Measurements from ENCODE around the gene PRSS33.

PRSS33 gene

DNA sequence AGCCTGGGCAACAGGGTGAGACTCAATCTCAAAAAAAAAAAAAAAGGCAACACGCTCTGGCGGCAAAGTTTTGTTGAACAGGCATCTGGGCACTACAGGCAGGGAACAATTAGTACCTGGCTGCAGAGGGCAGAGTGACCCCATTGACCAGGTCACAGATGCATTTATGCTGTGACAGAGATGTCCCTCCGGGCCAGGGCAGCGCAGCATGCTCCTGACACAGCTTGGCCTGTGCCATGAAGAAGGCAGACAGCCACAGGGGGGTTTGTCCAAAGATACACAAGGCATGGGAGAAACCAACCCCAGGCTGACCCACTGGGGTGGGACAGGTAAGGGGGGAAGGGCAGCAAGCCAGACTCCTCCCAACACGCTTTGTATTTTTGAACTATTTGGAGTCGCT lies 42.6 kb downstream of the PRSS33 start:
- TF ChIP-seq, protein P1, sequence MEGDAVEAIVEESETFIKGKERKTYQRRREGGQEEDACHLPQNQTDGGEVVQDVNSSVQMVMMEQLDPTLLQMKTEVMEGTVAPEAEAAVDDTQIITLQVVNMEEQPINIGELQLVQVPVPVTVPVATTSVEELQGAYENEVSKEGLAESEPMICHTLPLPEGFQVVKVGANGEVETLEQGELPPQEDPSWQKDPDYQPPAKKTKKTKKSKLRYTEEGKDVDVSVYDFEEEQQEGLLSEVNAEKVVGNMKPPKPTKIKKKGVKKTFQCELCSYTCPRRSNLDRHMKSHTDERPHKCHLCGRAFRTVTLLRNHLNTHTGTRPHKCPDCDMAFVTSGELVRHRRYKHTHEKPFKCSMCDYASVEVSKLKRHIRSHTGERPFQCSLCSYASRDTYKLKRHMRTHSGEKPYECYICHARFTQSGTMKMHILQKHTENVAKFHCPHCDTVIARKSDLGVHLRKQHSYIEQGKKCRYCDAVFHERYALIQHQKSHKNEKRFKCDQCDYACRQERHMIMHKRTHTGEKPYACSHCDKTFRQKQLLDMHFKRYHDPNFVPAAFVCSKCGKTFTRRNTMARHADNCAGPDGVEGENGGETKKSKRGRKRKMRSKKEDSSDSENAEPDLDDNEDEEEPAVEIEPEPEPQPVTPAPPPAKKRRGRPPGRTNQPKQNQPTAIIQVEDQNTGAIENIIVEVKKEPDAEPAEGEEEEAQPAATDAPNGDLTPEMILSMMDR (conservative IDR thresholded peaks at IDR 0.05): no peak
- no peak overlapping the region for H3K27ac ChIP-seq

DNA sequence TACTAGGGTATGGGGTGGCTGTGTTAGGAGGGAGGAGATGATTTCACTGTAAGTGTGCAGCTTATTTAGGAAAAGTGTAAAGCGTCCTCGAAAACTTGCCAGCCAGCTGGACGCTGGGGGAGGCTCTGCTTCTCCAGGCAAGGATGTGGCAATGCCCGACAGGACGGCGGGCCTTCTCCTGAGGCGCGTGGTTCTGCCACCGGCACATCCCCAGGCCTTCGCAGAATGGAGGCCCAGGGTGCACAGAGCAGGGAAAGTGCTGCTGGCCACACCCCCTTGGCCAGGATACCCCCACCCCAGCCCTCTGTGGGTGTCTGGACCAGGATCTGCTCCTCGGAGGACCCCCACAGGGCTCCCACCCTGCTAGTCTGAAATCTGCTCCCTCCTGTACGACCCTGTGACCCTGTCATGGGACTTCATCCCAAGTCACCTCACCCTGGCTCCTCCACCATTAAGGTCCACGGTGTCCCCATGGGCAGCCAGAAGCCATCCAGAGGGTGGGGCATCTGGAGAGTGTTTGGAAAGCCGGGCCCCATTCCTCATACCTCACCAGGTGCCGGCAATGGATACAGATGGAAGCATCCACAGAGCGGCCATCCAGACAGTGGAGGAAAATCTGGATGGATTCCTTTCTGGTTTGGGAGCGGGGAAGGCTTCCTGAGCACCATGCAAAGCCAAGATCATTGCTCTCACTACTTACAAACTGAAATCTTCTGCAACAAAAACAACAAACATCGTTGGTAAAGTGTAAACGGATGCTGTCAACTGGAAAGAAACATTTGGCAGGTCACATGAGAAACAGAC lies 44.2 kb downstream of the PRSS33 start:
- no peak overlapping the region for H3K27ac ChIP-seq
- TF ChIP-seq, protein P1 (conservative IDR thresholded peaks at IDR 0.05): no peak

GRCh38 chr16:2742323-2743006 lies 44.9 kb downstream of the PRSS33 start:
- TF ChIP-seq, protein P1 (conservative IDR thresholded peaks at IDR 0.05): no peak
- H3K27ac ChIP-seq: no peak overlapping the region

DNA sequence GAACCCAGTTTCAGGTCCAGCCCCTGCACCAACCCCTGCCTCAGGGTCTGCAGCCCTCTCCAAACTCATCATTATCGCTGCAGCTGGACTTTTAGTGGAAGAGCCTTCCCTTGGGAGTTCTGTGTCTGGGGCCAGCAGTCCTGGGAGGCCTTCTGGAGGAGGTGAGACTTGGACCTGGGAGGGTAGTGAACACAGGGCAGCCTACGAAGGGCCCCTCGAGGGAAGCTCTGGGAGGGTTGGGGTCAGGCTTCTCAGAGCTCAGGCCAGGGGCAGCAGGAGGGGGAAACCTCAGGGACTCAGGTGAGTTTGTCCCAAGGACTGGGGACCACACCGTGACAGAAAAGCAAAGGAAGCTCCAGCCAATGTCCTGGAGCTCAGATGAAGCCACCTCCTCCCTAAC lies 46.2 kb downstream of the PRSS33 start:
- TF ChIP-seq, protein P1 (conservative IDR thresholded peaks at IDR 0.05): no peak
- no peak overlapping the region for H3K27ac ChIP-seq

DNA sequence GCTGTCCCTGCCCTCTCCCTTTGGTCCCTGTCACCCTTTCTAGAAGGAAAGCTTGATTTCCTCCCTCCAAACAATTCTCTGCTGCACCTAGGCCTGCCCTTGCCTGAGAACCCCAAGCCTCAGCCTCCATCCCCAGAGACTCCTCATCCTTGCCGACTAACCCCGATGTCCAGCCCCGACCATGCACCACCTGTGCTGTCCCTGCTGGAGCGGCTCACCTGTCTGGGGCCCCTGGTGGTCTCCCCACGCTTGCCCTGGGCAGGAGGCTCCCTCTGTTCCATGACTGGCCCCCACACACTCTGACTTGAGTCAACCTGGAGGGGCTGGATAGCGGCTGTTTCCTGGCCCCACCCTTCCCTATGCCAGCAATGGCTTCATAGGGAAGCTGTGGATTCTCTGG lies 46.9 kb downstream of the PRSS33 start:
- H3K27ac ChIP-seq: no peak overlapping the region
- TF ChIP-seq, protein P1 (conservative IDR thresholded peaks at IDR 0.05): no peak

DNA sequence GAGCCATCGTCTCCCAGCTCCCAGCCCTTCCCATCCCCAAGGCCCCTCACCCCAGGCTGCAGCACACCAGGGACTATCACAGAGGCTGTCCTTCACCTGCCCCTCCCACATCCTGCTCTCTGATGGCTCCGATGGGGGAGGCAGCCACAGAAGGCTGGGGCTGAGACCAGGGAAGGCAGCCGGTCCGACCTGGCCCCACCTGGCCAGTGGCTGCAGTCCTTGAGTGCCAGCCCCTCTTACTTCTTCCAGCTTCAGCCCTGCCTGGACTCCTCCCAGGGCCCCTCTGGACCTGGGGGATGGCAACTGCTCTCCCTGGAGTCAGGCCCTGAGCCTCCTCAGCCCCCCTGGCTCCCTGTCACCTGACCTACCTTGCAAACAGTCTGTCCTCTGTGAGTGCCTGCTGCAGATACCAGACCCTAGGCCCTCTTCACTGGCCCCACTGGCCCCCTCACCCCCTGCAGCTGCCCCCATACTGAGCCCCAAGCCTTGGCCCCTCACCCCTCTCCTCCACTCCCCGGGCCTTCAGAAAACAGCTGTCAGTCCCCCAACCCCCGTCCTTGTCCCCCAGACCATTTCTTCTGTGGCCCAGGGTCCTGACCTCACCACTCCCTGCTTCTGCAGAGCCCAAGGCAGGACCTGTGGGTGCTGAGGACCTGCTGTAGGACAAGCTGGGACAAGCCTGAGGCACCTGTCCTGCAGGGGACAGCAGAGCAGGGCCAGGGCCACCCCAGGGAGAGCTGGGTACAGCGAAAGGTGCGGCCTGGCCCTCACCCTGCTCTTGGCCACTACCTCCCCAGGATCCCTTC lies 47.5 kb downstream of the PRSS33 start:
- TF ChIP-seq, protein P1 (conservative IDR thresholded peaks at IDR 0.05): no peak
- no peak overlapping the region for H3K27ac ChIP-seq

DNA sequence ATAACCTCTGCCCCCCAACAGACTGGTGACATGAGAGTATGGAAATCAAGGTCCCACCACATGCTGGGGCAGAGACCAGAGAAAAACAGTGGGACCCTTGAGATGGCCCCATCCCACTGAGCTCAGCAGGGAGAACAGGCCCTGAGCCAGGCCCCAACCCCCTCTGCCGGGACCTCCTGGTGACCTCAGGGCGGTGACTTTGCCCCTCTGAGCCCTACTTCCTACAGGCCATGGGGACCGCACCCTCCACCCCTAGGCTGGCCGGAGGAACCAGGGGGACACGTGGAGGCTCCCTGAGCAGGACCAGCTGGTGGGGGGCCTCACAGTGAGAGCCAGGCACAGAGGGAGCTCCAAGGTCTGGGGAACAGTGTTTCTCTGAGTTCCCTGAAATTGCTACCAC lies 48.7 kb downstream of the PRSS33 start:
- H3K27ac ChIP-seq: no peak overlapping the region
- TF ChIP-seq, protein P1 (conservative IDR thresholded peaks at IDR 0.05): no peak

Measured in VCaP (cell line).